Body of pancreas (tissue), 4 donors: ENCODE measurements around the gene ASB5. TPM values are rescaled to one million over a fixed set of nuclear protein-coding genes. Genes with fewer than 3 reads are reported as not detected.

Source experiments
- ATAC-seq: fragments of 150-250 bp; one replicate; pipeline ENCODE4 v1.9.1; 2016
- DNase-seq, 4 donors: peaks; one replicate each; pipeline ENCODE4 v3.0.0-alpha.2; 2019
- H3K27ac ChIP-seq, 4 donors: fragments of 200-600 bp; sonication (generic); 1 replicate in 3 of 4; 2 replicates in 1 of 4; pipeline versions ENCODE4 v1.5.1 to v1.6.1; 2016 to 2019; ENCODE audit warnings: mild to moderate bottlenecking in 1 of 4, mixed read lengths in 1 of 4, moderate library complexity in 1 of 4
- H3K27me3 ChIP-seq, 2 donors: fragments of 200-600 bp; sonication (generic); one replicate each; pipeline ENCODE4 v1.6.0; 2016; ENCODE audit warnings: mild to moderate bottlenecking in 1 of 2
- H3K36me3 ChIP-seq, 2 donors: fragments of 200-600 bp; sonication (generic); replicated peaks in 1 of 2; 2 replicates each; pipeline ENCODE4 v1.5.1; 2016; ENCODE audit warnings: low read depth in 2 of 2; ENCODE audit not compliant: insufficient read depth in 1 of 2
- H3K4me1 ChIP-seq: fragments of 200-600 bp; sonication (generic); one replicate; pipeline ENCODE4 v1.6.0; 2016
- H3K4me3 ChIP-seq, 2 donors: fragments of 200-600 bp; sonication (generic); 1 replicate in 1 of 2; 2 replicates in 1 of 2; pipeline ENCODE4 v1.5.1; 2016 to 2019
- H3K9me3 ChIP-seq, 3 donors: fragments of 200-600 bp; sonication (generic); 1 replicate in 2 of 3; 2 replicates in 1 of 3; pipeline ENCODE4 v1.5.1; 2016
- CTCF ChIP-seq, 7 experiments: fragments of 450-650 bp in 4 of 7; fragments of 200-600 bp in 3 of 7; sonication (generic) in 3 of 7; IDR thresholded peaks; one replicate each; pipeline ENCODE4 v1.5.1; 2016 to 2019; ENCODE audit warnings: antibody characterized with exemption in 7 of 7
- POLR2A ChIP-seq, 3 donors: fragments of 450-650 bp; IDR thresholded peaks; one replicate each; pipeline ENCODE4 v1.6.1; 2016; ENCODE audit warnings: antibody characterized with exemption in 3 of 3, mild to moderate bottlenecking in 2 of 3
- WGBS, 2 donors: methylation state at CpG; one replicate each; pipeline ENCODE4 v1.1.5; 2017; 5-methylcytosine and 5-hydroxymethylcytosine counted together
- intact Hi-C: fragments of 100-400 bp; cut with DNase I; formaldehyde crosslinking; loops from one replicate; pipeline ENCODE4 v1.15.1; 2023
- total RNA-seq, 2 donors: library from RNA; depleted of rRNA; stranded (reverse); fragments of >200 nt; gene quantifications; one replicate each; pipeline ENCODE4 v1.1.0, GENCODE V29; 2016

The ASB5 gene
- total RNA-seq, 2 donors from 2014 or later: not detected

- no peak overlapping the region for H3K27ac ChIP-seq
- no peaks in the 10 kb centered on the region for H3K4me1 ChIP-seq
- no peaks in the 10 kb centered on the region for H3K27me3 ChIP-seq
- H3K9me3 ChIP-seq: no peaks in the 10 kb centered on the region
- TF ChIP-seq CTCF (IDR thresholded peaks at IDR 0.05): no peak
- TF ChIP-seq POLR2A (IDR thresholded peaks at IDR 0.05): no peak
- H3K4me3 ChIP-seq: no peak overlapping the region
- DNase-seq: no peak
- no peaks in the 10 kb centered on the region for H3K36me3 ChIP-seq
- intact Hi-C loops: no loop called here
- ATAC-seq: no peak
- WGBS, 2 donors: 46 to 48% methylated on average over 7 of the region's 7 CpGs
Observed at GRCh38 chr4:176238157-176238610, 30.8 kb downstream of the ASB5 start.

- DNase-seq (no peak), ATAC-seq (no peak)
- no peak overlapping the region for H3K27ac ChIP-seq
- no peaks in the 10 kb centered on the region for H3K9me3 ChIP-seq
- TF ChIP-seq POLR2A (IDR thresholded peaks at IDR 0.05) (no peak), CTCF (IDR thresholded peaks at IDR 0.05) (no peak)
- H3K4me1 ChIP-seq: no peaks in the 10 kb centered on the region
- no peak overlapping the region for H3K4me3 ChIP-seq
- no peaks in the 10 kb centered on the region for H3K27me3 ChIP-seq
- no peaks in the 10 kb centered on the region for H3K36me3 ChIP-seq
- WGBS, 2 donors: 39 to 42% methylated on average over 5 of the region's 5 CpGs
- intact Hi-C loops: no loop called here
Observed at GRCh38 chr4:176236946-176237345, 32.1 kb downstream of the ASB5 start.

GRCh38 chr4:176230836-176231235 is 38.2 kb downstream of the ASB5 start:
- Histone ChIP-seq H3K4me1 (no peaks in the 10 kb centered on the region), H3K4me3 (no peak overlapping the region), H3K27ac (no peak overlapping the region), H3K27me3 (no peaks in the 10 kb centered on the region), H3K36me3 (no peaks in the 10 kb centered on the region), H3K9me3 (no peaks in the 10 kb centered on the region)
- no peak for ATAC-seq
- 39 to 49% methylated on average over 4 of the region's 4 CpGs for WGBS, 2 donors
- no peak for DNase-seq
- no peak for TF ChIP-seq POLR2A (IDR thresholded peaks at IDR 0.05)
- TF ChIP-seq CTCF (IDR thresholded peaks at IDR 0.05): no peak
- intact Hi-C loops: no loop called here

GRCh38 chr4:176229645-176230044 is 39.4 kb downstream of the ASB5 start:
- Histone ChIP-seq H3K4me3 (no peak overlapping the region), H3K27ac (no peak overlapping the region), H3K4me1 (no peaks in the 10 kb centered on the region), H3K36me3 (no peaks in the 10 kb centered on the region), H3K27me3 (no peaks in the 10 kb centered on the region), H3K9me3 (no peaks in the 10 kb centered on the region)
- ATAC-seq (no peak), DNase-seq (no peak)
- intact Hi-C loops: no loop called here
- 51 to 62% methylated on average over 4 of the region's 4 CpGs for WGBS, 2 donors
- TF ChIP-seq CTCF (IDR thresholded peaks at IDR 0.05): no peak
- TF ChIP-seq POLR2A (IDR thresholded peaks at IDR 0.05): no peak

GRCh38 chr4:176226736-176227135 is 42.3 kb downstream of the ASB5 start:
- WGBS, 2 donors: 64 to 75% methylated on average over 5 of the region's 5 CpGs
- Histone ChIP-seq H3K4me1 (no peaks in the 10 kb centered on the region), H3K4me3 (no peak overlapping the region), H3K27ac (no peak overlapping the region), H3K27me3 (no peaks in the 10 kb centered on the region), H3K9me3 (no peaks in the 10 kb centered on the region), H3K36me3 (no peaks in the 10 kb centered on the region)
- no peak for DNase-seq
- ATAC-seq: no peak
- TF ChIP-seq CTCF (IDR thresholded peaks at IDR 0.05) (no peak), POLR2A (IDR thresholded peaks at IDR 0.05) (no peak)
- intact Hi-C loops: no loop called here
